H1 (cell line): ENCODE measurements around the gene ASF1B. TPM values are rescaled to one million over a fixed set of nuclear protein-coding genes. Genes with fewer than 3 reads are reported as not detected.

Experiments
- CTCF ChIA-PET: fragments of 300-600 bp; sonication (Branson Sonifier 250); formaldehyde crosslinking; loops from one replicate; lab custom pipeline; 2021; ENCODE audit not compliant: partially characterized antibody; lab: Charles Lee
- POLR2A ChIA-PET: fragments of 300-600 bp; sonication (Branson Sonifier 250); formaldehyde crosslinking; loops from one replicate; lab custom pipeline; 2021; ENCODE audit warnings: inconsistent platforms; ENCODE audit not compliant: partially characterized antibody; lab: Charles Lee
- DNase-seq, 2 experiments: peaks; one replicate each; pipeline versions ENCODE4 v3.0.0 to v3.0.0-alpha.2; 2010 to 2022; ENCODE audit warnings: low spot score in 2 of 2, low read depth in 1 of 2, mixed read lengths in 1 of 2
- FAIRE-seq: peaks from 2 replicates; lab custom pipeline; 2011; peaks lifted over from hg19 to GRCh38; lab: Jason Lieb, UNC
- H2AFZ ChIP-seq: 2 replicates; pipeline ENCODE4 v1.8.1; 2012; ENCODE audit warnings: low read length, inconsistent platforms
- H2AK5ac ChIP-seq: 2 replicates; pipeline ENCODE4 v1.6.1; 2013; ENCODE audit warnings: low read depth, low read length
- H2BK120ac ChIP-seq: replicated peaks from 2 replicates; pipeline ENCODE3; 2013; ENCODE audit warnings: low read depth, low read length, inconsistent platforms
- H2BK12ac ChIP-seq: 2 replicates; pipeline ENCODE4 v1.6.1; 2013; ENCODE audit warnings: low read depth, low read length
- H2BK15ac ChIP-seq: 2 replicates; pipeline ENCODE4 v1.6.1; 2013; ENCODE audit warnings: low read length
- H2BK20ac ChIP-seq: 2 replicates; pipeline ENCODE4 v1.6.1; 2013; ENCODE audit warnings: low read length
- H2BK5ac ChIP-seq: 2 replicates; pipeline ENCODE4 v1.6.1; 2013; ENCODE audit warnings: low read depth, low read length
- H3K14ac ChIP-seq: 2 replicates; pipeline ENCODE4 v1.6.1; 2013; ENCODE audit warnings: inconsistent platforms; ENCODE audit not compliant: insufficient read length
- H3K18ac ChIP-seq: 2 replicates; pipeline ENCODE4 v1.6.1; 2013; ENCODE audit warnings: low read length; ENCODE audit errors: extremely low read depth
- H3K23ac ChIP-seq: 2 replicates; pipeline ENCODE4 v1.6.1; 2013; ENCODE audit warnings: inconsistent platforms; ENCODE audit not compliant: insufficient read length
- H3K23me2 ChIP-seq: 2 replicates; pipeline ENCODE4 v1.6.1; 2013; ENCODE audit warnings: low read depth, low read length
- H3K27ac ChIP-seq: 2 replicates; pipeline ENCODE4 v1.6.1; 2011; ENCODE audit warnings: low read depth, low read length, inconsistent platforms
- H3K27me3 ChIP-seq, 4 experiments: replicated peaks in 1 of 4; 1 replicate in 1 of 4; 2 replicates in 3 of 4; pipeline versions ENCODE4 v1.6.1 to v1.8.1; 2011 to 2013; ENCODE audit warnings: low read length in 3 of 4, mild to moderate bottlenecking in 3 of 4, inconsistent platforms in 2 of 4, mixed read lengths in 2 of 4, moderate library complexity in 1 of 4; ENCODE audit not compliant: control insufficient read depth in 3 of 4, insufficient read depth in 3 of 4; ENCODE audit errors: extremely low read depth in 1 of 4
- H3K36me3 ChIP-seq, 4 experiments: 2 replicates each; pipeline versions ENCODE4 v1.6.1 to v1.8.1; 2011 to 2013; ENCODE audit warnings: mild to moderate bottlenecking in 4 of 4, low read length in 3 of 4, moderate library complexity in 2 of 4, control low read depth in 1 of 4, inconsistent platforms in 1 of 4; ENCODE audit not compliant: insufficient read depth in 4 of 4, control insufficient read depth in 2 of 4
- H3K4ac ChIP-seq: replicated peaks from 2 replicates; pipeline ENCODE3; 2013; ENCODE audit warnings: low read length, low read depth, mixed read lengths, inconsistent platforms; ENCODE audit not compliant: insufficient read length
- H3K4me1 ChIP-seq, 4 experiments: replicated peaks in 1 of 4; 1 replicate in 1 of 4; 2 replicates in 3 of 4; pipeline versions ENCODE4 v1.6.1 to v1.8.1; 2011 to 2013; ENCODE audit warnings: low read length in 3 of 4, inconsistent platforms in 2 of 4, mixed read lengths in 1 of 4; ENCODE audit not compliant: insufficient read depth in 4 of 4, control insufficient read depth in 3 of 4
- H3K4me2 ChIP-seq, 2 experiments: 2 replicates each; pipeline versions ENCODE4 v1.6.1 to v1.8.1; 2011 to 2013; ENCODE audit warnings: low read depth in 2 of 2, low read length in 2 of 2, control low read depth in 1 of 2, inconsistent platforms in 1 of 2, mild to moderate bottlenecking in 1 of 2; ENCODE audit not compliant: insufficient read depth in 1 of 2
- H3K4me3 ChIP-seq, 4 experiments: fragments of 200-600, 300-600 bp in 1 of 4; sonication (generic), shearing (Covaris generic), sonication (Bioruptor Twin) in 1 of 4; 2 replicates each; pipeline versions ENCODE4 v1.5.1 to v1.8.1; 2011 to 2016; ENCODE audit warnings: low read length in 4 of 4, low read depth in 3 of 4, control low read depth in 2 of 4, inconsistent platforms in 2 of 4, mild to moderate bottlenecking in 2 of 4, mixed read lengths in 1 of 4, moderate library complexity in 1 of 4; ENCODE audit not compliant: insufficient read depth in 2 of 4; ENCODE audit errors: extremely low read depth in 1 of 4
- H3K56ac ChIP-seq: replicated peaks from 2 replicates; pipeline ENCODE3; 2013; ENCODE audit warnings: low read depth, mild to moderate bottlenecking, mixed read lengths, low read length, inconsistent platforms; ENCODE audit not compliant: insufficient read length
- H3K79me1 ChIP-seq: 2 replicates; pipeline ENCODE4 v1.6.1; 2013; ENCODE audit warnings: low read depth, low read length, control low read depth
- H3K79me2 ChIP-seq, 2 experiments: 2 replicates each; pipeline versions ENCODE4 v1.6.1 to v1.8.1; 2012 to 2013; ENCODE audit warnings: low read length in 2 of 2, mild to moderate bottlenecking in 2 of 2, inconsistent platforms in 1 of 2; ENCODE audit not compliant: insufficient read depth in 2 of 2, control insufficient read depth in 1 of 2
- H3K9ac ChIP-seq, 4 experiments: replicated peaks in 1 of 4; 1 replicate in 1 of 4; 2 replicates in 3 of 4; pipeline versions ENCODE4 v1.6.1 to v1.8.1; 2011 to 2013; ENCODE audit warnings: low read depth in 3 of 4, low read length in 3 of 4, control low read depth in 2 of 4, mild to moderate bottlenecking in 2 of 4, moderate library complexity in 2 of 4, inconsistent platforms in 1 of 4; ENCODE audit errors: extremely low read depth in 1 of 4
- H3K9me3 ChIP-seq, 2 experiments: 2 replicates each; pipeline versions ENCODE4 v1.6.1 to v1.8.1; 2012 to 2013; ENCODE audit warnings: mild to moderate bottlenecking in 2 of 2, moderate library complexity in 2 of 2, control low read depth in 1 of 2, inconsistent platforms in 1 of 2, low read depth in 1 of 2, low read length in 1 of 2, mixed read lengths in 1 of 2; ENCODE audit not compliant: insufficient read depth in 2 of 2
- H4K20me1 ChIP-seq, 2 experiments: replicated peaks in 1 of 2; 2 replicates each; pipeline versions ENCODE3 to v1.8.1; 2011 to 2013; ENCODE audit warnings: inconsistent platforms in 2 of 2, low read length in 2 of 2, mild to moderate bottlenecking in 1 of 2; ENCODE audit not compliant: insufficient read depth in 2 of 2, control insufficient read depth in 1 of 2
- H4K5ac ChIP-seq: 2 replicates; pipeline ENCODE4 v1.6.1; 2013; ENCODE audit warnings: low read length, low read depth, mixed read lengths, inconsistent platforms; ENCODE audit not compliant: insufficient read length
- H4K8ac ChIP-seq: 2 replicates; pipeline ENCODE4 v1.8.0; 2013; ENCODE audit warnings: mild to moderate bottlenecking, moderate library complexity, low read length, inconsistent platforms; ENCODE audit not compliant: insufficient read depth; ENCODE audit errors: extremely low read depth
- H4K91ac ChIP-seq: replicated peaks from 2 replicates; pipeline ENCODE3; 2013; ENCODE audit warnings: low read length, mixed read lengths, inconsistent platforms; ENCODE audit not compliant: insufficient read length
- ASH2L ChIP-seq: fragments of 200-600, 300-600 bp; sonication (generic); IDR thresholded peaks from one replicate; pipeline ENCODE4 v1.7.1; 2017; ENCODE audit warnings: low read length
- BRCA1 ChIP-seq: IDR thresholded peaks from 2 replicates; pipeline ENCODE4 v1.6.1; 2012; ENCODE audit warnings: low read depth, low read length, improper control_type of control experiment
- CEBPB ChIP-seq: IDR thresholded peaks from 2 replicates; pipeline ENCODE4 v1.6.1; 2012; ENCODE audit warnings: low read depth, low read length
- EP300 ChIP-seq, 2 experiments: IDR thresholded peaks; 1 replicate in 1 of 2; 2 replicates in 1 of 2; pipeline ENCODE4 v1.6.1; 2011 to 2012; ENCODE audit warnings: low read depth in 2 of 2, low read length in 2 of 2, mild to moderate bottlenecking in 2 of 2, borderline replicate concordance in 1 of 2, inconsistent platforms in 1 of 2, moderate library complexity in 1 of 2
- FOSL1 ChIP-seq: IDR thresholded peaks from 2 replicates; pipeline ENCODE4 v1.6.1; 2011; ENCODE audit warnings: mild to moderate bottlenecking, low read depth, low read length, moderate library complexity; ENCODE audit not compliant: insufficient read depth
- GTF2F1 ChIP-seq: IDR thresholded peaks from 2 replicates; pipeline ENCODE4 v1.6.1; 2012; ENCODE audit warnings: low read depth, low read length, improper control_type of control experiment, borderline replicate concordance
- RXRA ChIP-seq: IDR thresholded peaks from 2 replicates; pipeline ENCODE4 v1.6.1; 2011; ENCODE audit warnings: low read depth, mild to moderate bottlenecking, low read length, moderate library complexity; ENCODE audit not compliant: insufficient read depth
- SP1 ChIP-seq: IDR thresholded peaks from 2 replicates; pipeline ENCODE4 v1.6.1; 2011; ENCODE audit warnings: low read depth, low read length
- SP2 ChIP-seq: IDR thresholded peaks from 2 replicates; pipeline ENCODE4 v1.6.1; 2012; ENCODE audit warnings: mild to moderate bottlenecking, low read length, inconsistent platforms
- SRF ChIP-seq: IDR thresholded peaks from 2 replicates; pipeline ENCODE4 v1.6.1; 2011; ENCODE audit warnings: mild to moderate bottlenecking, low read depth, low read length, moderate library complexity
- YY1 ChIP-seq: IDR thresholded peaks from 2 replicates; pipeline ENCODE4 v1.6.1; 2011; ENCODE audit warnings: low read depth, mild to moderate bottlenecking, low read length
- ZNF274 ChIP-seq: IDR thresholded peaks from 2 replicates; pipeline ENCODE4 v1.7.0; 2012; ENCODE audit warnings: low read length, borderline replicate concordance; ENCODE audit errors: extremely low read depth
- WGBS, 2 experiments: shearing (Covaris generic) in 1 of 2; methylation state at CpG; one replicate each; pipeline versions ENCODE4 v1.1.6 to v1.1.7; 2013 to 2015; ENCODE audit warnings: low lambda C conversion rate in 2 of 2, mixed read lengths in 2 of 2, inconsistent platforms in 1 of 2, low coverage in 1 of 2, missing lambda C conversion rate in 1 of 2; ENCODE audit not compliant: insufficient replicate concordance in 2 of 2, insufficient coverage in 1 of 2, insufficient read length in 1 of 2; ENCODE audit errors: extremely low coverage in 1 of 2, missing lambda C conversion rate in 1 of 2; 5-methylcytosine and 5-hydroxymethylcytosine counted together
- polyA plus RNA-seq, 7 experiments: library from polyadenylated mRNA; depleted of rRNA in 3 of 7; stranded (reverse) in 5 of 7; unstranded in 2 of 7; fragments of >200 nt in 5 of 7; fragments of 200-250 nt in 2 of 7; gene quantifications; 1 replicate in 5 of 7; 2 replicates in 1 of 7; 4 replicates in 1 of 7; pipeline versions ENCODE4 v1.2.1 to v1.2.3, GENCODE V29; 2011 to 2013; ENCODE audit warnings: missing spikeins in 2 of 7, mixed read lengths in 2 of 7
- total RNA-seq: library from RNA; stranded (reverse); fragmentation: NEBNext Ultra II Directional; extraction: Animal tissue kit (Norgen Biotek cat#: 25700); gene quantifications from 2 replicates; pipeline ENCODE4 v1.2.1, GENCODE V29; 2021
- TF ChIP-seq, protein P1 (sequence below): IDR thresholded peaks from 2 replicates; pipeline ENCODE4 v1.6.1; 2012; ENCODE audit warnings: low read length, inconsistent platforms

The ASF1B gene
- total and polyA plus RNA-seq, 2 of the 8 experiments (the other 6 are each of a cell fraction or from before 2014, with no cell fraction given): 32.6 to 59.2 TPM

GRCh38 chr19:14078411-14078810, 58.0 kb downstream of the ASF1B start:
- 84% methylated on average over 2 of the region's 2 CpGs; no CpG with 5 or more reads in 1 of the 2 experiments for WGBS, 2 experiments
- Histone ChIP-seq H3K23me2 (peaks cover 12% of the 10 kb centered on the region; the same call in 1 of the 2 replicates), H4K91ac (no peak overlapping the region), H2BK15ac (no peak overlapping the region), H3K79me2 (no peaks in the 10 kb centered on the region), H3K79me1 (no peaks in the 10 kb centered on the region), H3K14ac (no peak overlapping the region), H2AK5ac (no peak overlapping the region), H3K9ac (no peak overlapping the region), H3K4me2 (no peak overlapping the region), H3K9me3 (no peaks in the 10 kb centered on the region), H3K56ac (no peak overlapping the region), H2BK12ac (no peak overlapping the region), H3K18ac (no peak overlapping the region), H3K4me1 (peaks cover 3 to 13% (median 8%) of the 10 kb centered on the region in 4 experiments; a peak in 6 of 7 replicates), H4K8ac (no peak overlapping the region), H2AFZ (no peak overlapping the region), H4K20me1 (no peaks in the 10 kb centered on the region), H3K27ac (no peak overlapping the region), H3K4ac (no peak overlapping the region), H2BK5ac (no peak overlapping the region), H3K4me3 (no peak overlapping the region), H4K5ac (no peak overlapping the region), H2BK120ac (no peak overlapping the region), H2BK20ac (no peak overlapping the region), H3K23ac (no peak overlapping the region), H3K36me3 (no peaks in the 10 kb centered on the region), H3K27me3 (peaks cover 7 to 32% (median 17%) of the 10 kb centered on the region in 4 experiments)
- FAIRE-seq (no peak), DNase-seq (no peak)
- POLR2A ChIA-PET: no interaction called here
- CTCF ChIA-PET: interaction anchor here (0.6 to 11.2 kb wide), 6 partner anchors 19 to 177 kb away, joined by 3 to 75 read pairs (median 4); partner anchors contain the start of genes IL27RA and PALM3
- no peak for TF ChIP-seq SRF
- no peak for TF ChIP-seq EP300 (IDR thresholded peaks at IDR 0.05; ENCODE audit: borderline replicate concordance in 1 of 2, low read depth in 2 of 2, low read length in 2 of 2)
- TF ChIP-seq BRCA1: no peak
- TF ChIP-seq ZNF274: no peak
- TF ChIP-seq RXRA: no peak
- TF ChIP-seq, protein P1, sequence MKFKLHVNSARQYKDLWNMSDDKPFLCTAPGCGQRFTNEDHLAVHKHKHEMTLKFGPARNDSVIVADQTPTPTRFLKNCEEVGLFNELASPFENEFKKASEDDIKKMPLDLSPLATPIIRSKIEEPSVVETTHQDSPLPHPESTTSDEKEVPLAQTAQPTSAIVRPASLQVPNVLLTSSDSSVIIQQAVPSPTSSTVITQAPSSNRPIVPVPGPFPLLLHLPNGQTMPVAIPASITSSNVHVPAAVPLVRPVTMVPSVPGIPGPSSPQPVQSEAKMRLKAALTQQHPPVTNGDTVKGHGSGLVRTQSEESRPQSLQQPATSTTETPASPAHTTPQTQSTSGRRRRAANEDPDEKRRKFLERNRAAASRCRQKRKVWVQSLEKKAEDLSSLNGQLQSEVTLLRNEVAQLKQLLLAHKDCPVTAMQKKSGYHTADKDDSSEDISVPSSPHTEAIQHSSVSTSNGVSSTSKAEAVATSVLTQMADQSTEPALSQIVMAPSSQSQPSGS: no peak
- TF ChIP-seq GTF2F1: no peak
- no peak for TF ChIP-seq ASH2L
- no peak for TF ChIP-seq SP1
- no peak for TF ChIP-seq FOSL1
- TF ChIP-seq YY1: no peak
- TF ChIP-seq CEBPB: no peak
- TF ChIP-seq SP2: no peak
